Erythroblast (primary cell): ENCODE results near the gene C3orf49.

ENCODE experiments used
- GATA1 ChIP-seq: IDR thresholded peaks from 2 replicates; pipeline ENCODE4 v1.6.1; 2011; ENCODE audit warnings: low read depth, mild to moderate bottlenecking, control low read depth, low read length, moderate library complexity
- POLR2A ChIP-seq: IDR thresholded peaks from 2 replicates; pipeline ENCODE4 v1.6.1; 2011; ENCODE audit warnings: mild to moderate bottlenecking, low read length

- TF ChIP-seq POLR2A = no peak
- TF ChIP-seq GATA1 = no peak
These were observed 20.1 kb upstream of the C3orf49 start for GRCh38 chr3:63798949-63799348.
